SK-N-SH (cell line): ENCODE results near the gene WBP1L. TPM values are rescaled to one million over a fixed set of nuclear protein-coding genes. Genes with fewer than 3 reads are reported as not detected.

Experiments used
- CTCF ChIA-PET: fragments of 300-600, 350-600 bp; formaldehyde crosslinking; extraction: SDS; loops from one replicate; lab custom pipeline; 2021; lab: Yijun Ruan, JAX
- POLR2A ChIA-PET: fragments of 350-600 bp; sonication (Branson Sonifier 250); formaldehyde crosslinking; extraction: SDS; loops from one replicate; lab custom pipeline; 2020; ENCODE audit warnings: antibody characterized with exemption, inconsistent platforms; lab: Yijun Ruan, JAX
- DNase-seq: peaks from one replicate; pipeline ENCODE4 v3.0.0; 2012
- H2AFZ ChIP-seq: fragments of 200-600 bp; sonication (generic); 2 replicates; pipeline ENCODE4 v1.8.1; 2016; ENCODE audit warnings: antibody characterized with exemption, mild to moderate bottlenecking, low read depth
- H3F3A ChIP-seq: fragments of 200-600 bp; sonication (generic); replicated peaks from 2 replicates; pipeline ENCODE3; 2016; ENCODE audit warnings: antibody characterized with exemption, mild to moderate bottlenecking; ENCODE audit not compliant: insufficient read depth
- H3K27ac ChIP-seq, 2 experiments: fragments of 200-500 bp in 1 of 2; fragments of 200-600 bp in 1 of 2; sonication (Bioruptor generic) in 1 of 2; sonication (generic), shearing (Covaris generic) in 1 of 2; 2 replicates each; pipeline versions ENCODE4 v1.5.1 to v1.6.1; 2014 to 2016; ENCODE audit warnings: low read depth in 2 of 2, inconsistent platforms in 1 of 2, low read length in 1 of 2, mild to moderate bottlenecking in 1 of 2, mixed read lengths in 1 of 2
- H3K27me3 ChIP-seq: fragments of 200-600 bp; sonication (generic), shearing (Covaris generic); 2 replicates; pipeline ENCODE4 v1.6.1; 2016; ENCODE audit warnings: mixed run types; ENCODE audit not compliant: insufficient read depth
- H3K36me3 ChIP-seq, 2 experiments: fragments of 200-500 bp in 1 of 2; fragments of 200-600 bp in 1 of 2; sonication (Bioruptor generic) in 1 of 2; sonication (generic) in 1 of 2; replicated peaks in 1 of 2; 2 replicates each; pipeline versions ENCODE3 to v1.5.1; 2014 to 2016; ENCODE audit warnings: low read length in 1 of 2, mild to moderate bottlenecking in 1 of 2; ENCODE audit not compliant: insufficient read depth in 2 of 2, control insufficient read depth in 1 of 2
- H3K4me1 ChIP-seq, 2 experiments: fragments of 200-500 bp in 1 of 2; fragments of 200-600 bp in 1 of 2; sonication (Bioruptor generic) in 1 of 2; sonication (generic), shearing (Covaris generic) in 1 of 2; 2 replicates each; pipeline versions ENCODE4 v1.5.1 to v1.6.1; 2014 to 2016; ENCODE audit warnings: low read depth in 1 of 2, low read length in 1 of 2, mixed run types in 1 of 2; ENCODE audit not compliant: insufficient read depth in 2 of 2, control insufficient read depth in 1 of 2
- H3K4me2 ChIP-seq: fragments of 200-600 bp; sonication (generic), shearing (Covaris generic); 2 replicates; pipeline ENCODE4 v1.6.1; 2017; ENCODE audit warnings: mixed run types
- H3K4me3 ChIP-seq, 2 experiments: fragments of 200-500 bp in 1 of 2; fragments of 200-600 bp in 1 of 2; sonication (Bioruptor generic) in 1 of 2; sonication (generic), shearing (Covaris generic) in 1 of 2; 2 replicates each; pipeline versions ENCODE4 v1.5.1 to v1.8.1; 2014 to 2016; ENCODE audit warnings: low read depth in 2 of 2, inconsistent platforms in 1 of 2, low read length in 1 of 2, mild to moderate bottlenecking in 1 of 2, mixed read lengths in 1 of 2, moderate library complexity in 1 of 2
- H3K79me2 ChIP-seq: fragments of 200-600 bp; sonication (generic); 2 replicates; pipeline ENCODE4 v1.8.1; 2017; ENCODE audit warnings: mild to moderate bottlenecking; ENCODE audit not compliant: insufficient read depth
- H3K9ac ChIP-seq: fragments of 200-600 bp; sonication (generic); 2 replicates; pipeline ENCODE4 v1.6.1; 2017; ENCODE audit warnings: mixed run types
- H3K9me2 ChIP-seq: fragments of 200-600 bp; sonication (generic); 2 replicates; pipeline ENCODE4 v1.6.1; 2017; ENCODE audit warnings: mixed run types
- H3K9me3 ChIP-seq: fragments of 200-600 bp; sonication (generic); 2 replicates; pipeline ENCODE4 v1.6.1; 2017; ENCODE audit warnings: mixed run types, mild to moderate bottlenecking, moderate library complexity
- H4K20me1 ChIP-seq: fragments of 200-600 bp; sonication (generic); 2 replicates; pipeline ENCODE4 v1.6.1; 2017; ENCODE audit warnings: mild to moderate bottlenecking, mixed run types; ENCODE audit not compliant: insufficient read depth
- CTCF ChIP-seq: fragments of 200-600 bp; sonication (generic); IDR thresholded peaks from 2 replicates; pipeline ENCODE4 v1.6.1; 2017; ENCODE audit warnings: antibody characterized with exemption, mild to moderate bottlenecking, moderate library complexity
- ELF1 ChIP-seq: IDR thresholded peaks from 2 replicates; pipeline ENCODE4 v1.4.0; 2012
- EZH2phosphoT487 ChIP-seq: fragments of 200-600 bp; sonication (generic); IDR thresholded peaks from 2 replicates; pipeline ENCODE4 v1.6.1; 2017; ENCODE audit warnings: low read depth, mixed run types, mild to moderate bottlenecking, antibody characterized with exemption, moderate library complexity, borderline replicate concordance
- FOSL2 ChIP-seq: IDR thresholded peaks from 2 replicates; pipeline ENCODE4 v1.4.0; 2012; ENCODE audit warnings: low read depth, mild to moderate bottlenecking, moderate library complexity, borderline replicate concordance
- FOXM1 ChIP-seq: IDR thresholded peaks from 2 replicates; pipeline ENCODE4 v1.4.0; 2012; ENCODE audit warnings: low read depth, mild to moderate bottlenecking
- GATA2 ChIP-seq: sonication (generic); formaldehyde crosslinking; IDR thresholded peaks from 2 replicates; pipeline ENCODE4 v1.5.0; 2020; ENCODE audit warnings: mild to moderate bottlenecking, missing genetic modification reagents
- JUND ChIP-seq: IDR thresholded peaks from 2 replicates; pipeline ENCODE4 v1.4.0; 2012
- NRF1 ChIP-seq: IDR thresholded peaks from 2 replicates; pipeline ENCODE4 v1.6.1; 2012; ENCODE audit warnings: low read depth, mild to moderate bottlenecking, low read length
- RCOR1 ChIP-seq: fragments of 150-350 bp; IDR thresholded peaks from 2 replicates; pipeline ENCODE4 v1.6.1; 2017; ENCODE audit warnings: antibody characterized with exemption, low read length
- TAF1 ChIP-seq: IDR thresholded peaks from 2 replicates; pipeline ENCODE4 v1.6.1; 2012; ENCODE audit warnings: low read depth, mild to moderate bottlenecking, low read length, moderate library complexity, borderline replicate concordance
- TEAD4 ChIP-seq: IDR thresholded peaks from 2 replicates; pipeline ENCODE4 v1.4.0; 2012; ENCODE audit warnings: mild to moderate bottlenecking, borderline replicate concordance; ENCODE audit not compliant: insufficient read depth
- USF1 ChIP-seq: IDR thresholded peaks from 2 replicates; pipeline ENCODE4 v1.4.0; 2012; ENCODE audit warnings: low read depth, borderline replicate concordance
- USF2 ChIP-seq: fragments of 150-350 bp; IDR thresholded peaks from 2 replicates; pipeline ENCODE4 v1.6.1; 2017; ENCODE audit warnings: antibody characterized with exemption, low read length, low read depth, borderline replicate concordance
- YY1 ChIP-seq: IDR thresholded peaks from 2 replicates; pipeline ENCODE4 v1.4.0; 2012; ENCODE audit warnings: low read depth, mild to moderate bottlenecking
- WGBS: methylation state at CpG from one replicate; pipeline ENCODE4 v1.1.6; 2017; ENCODE audit warnings: low lambda C conversion rate; 5-methylcytosine and 5-hydroxymethylcytosine counted together
- polyA plus RNA-seq, 3 experiments: library from polyadenylated mRNA; depleted of rRNA; stranded (reverse); fragments of >200 nt; gene quantifications; 2 replicates each; pipeline ENCODE4 v1.2.3, GENCODE V29; 2012

Gene WBP1L
- polyA plus RNA-seq, 1 of the 3 experiments (the other 2 are of a cell fraction), result 22.8 TPM

GRCh38 chr10:102783568-102783967 is 39.8 kb downstream of the WBP1L start:
- Histone ChIP-seq H3K36me3 (no peaks in the 10 kb centered on the region), H3K9ac (no peak overlapping the region), H3K79me2 (peaks cover 68% of the 10 kb centered on the region; the same call in 1 of the 2 replicates), H3K9me2 (no peaks in the 10 kb centered on the region), H3F3A (no peaks in the 10 kb centered on the region), H3K27me3 (no peaks in the 10 kb centered on the region), H3K4me2 (no peak overlapping the region), H2AFZ (no peak overlapping the region), H3K27ac (no peak overlapping the region), H3K9me3 (no peaks in the 10 kb centered on the region), H4K20me1 (peaks cover 27% of the 10 kb centered on the region), H3K4me3 (no peak overlapping the region), H3K4me1 (peaks cover 10 to 28% of the 10 kb centered on the region in 2 experiments; a peak in 1 of 4 replicates)
- WGBS, result 73% methylated on average over 1 of the region's 1 CpG
- DNase-seq, result no peak
- POLR2A ChIA-PET, result no interaction called here
- CTCF ChIA-PET, result no interaction called here
- TF ChIP-seq USF2 (no peak), RCOR1 (no peak)
- TF ChIP-seq, all 33 proteins: peak for 0

GRCh38 chr10:102785818-102786217 is 42.1 kb downstream of the WBP1L start:
- CTCF ChIA-PET, result interaction anchor here (1.0 to 1.1 kb wide), 2 partner anchors 10 to 14 kb away, joined by 3 to 5 read pairs; no protein-coding TSS in a partner anchor
- DNase-seq, result no peak
- TF ChIP-seq GATA2 (CRISPR knock-in tag) (no peak), FOXM1 (no peak), TAF1 (no peak), YY1 (no peak), CTCF (no peak), EZH2phosphoT487 (no peak), USF1 (no peak), NRF1 (no peak), ELF1 (no peak), TEAD4 (no peak), FOSL2 (no peak), JUND (no peak)
- Histone ChIP-seq H4K20me1 (peaks cover 27% of the 10 kb centered on the region), H3K4me3 (no peak overlapping the region), H2AFZ (no peak overlapping the region), H3K4me1 (peaks cover 10 to 25% of the 10 kb centered on the region in 2 experiments; a peak in 1 of 4 replicates), H3K4me2 (no peak overlapping the region), H3K79me2 (peaks cover 74% of the 10 kb centered on the region), H3K27me3 (no peaks in the 10 kb centered on the region), H3F3A (no peaks in the 10 kb centered on the region), H3K27ac (no peak overlapping the region), H3K9me3 (no peaks in the 10 kb centered on the region), H3K9ac (no peak overlapping the region), H3K9me2 (no peaks in the 10 kb centered on the region), H3K36me3 (peaks cover 0 to 6% of the 10 kb centered on the region in 2 experiments)
- WGBS, result 69% methylated on average over 2 of the region's 2 CpGs
- POLR2A ChIA-PET, result no interaction called here
